ENCODE data around the gene SYTL2.

DNA sequence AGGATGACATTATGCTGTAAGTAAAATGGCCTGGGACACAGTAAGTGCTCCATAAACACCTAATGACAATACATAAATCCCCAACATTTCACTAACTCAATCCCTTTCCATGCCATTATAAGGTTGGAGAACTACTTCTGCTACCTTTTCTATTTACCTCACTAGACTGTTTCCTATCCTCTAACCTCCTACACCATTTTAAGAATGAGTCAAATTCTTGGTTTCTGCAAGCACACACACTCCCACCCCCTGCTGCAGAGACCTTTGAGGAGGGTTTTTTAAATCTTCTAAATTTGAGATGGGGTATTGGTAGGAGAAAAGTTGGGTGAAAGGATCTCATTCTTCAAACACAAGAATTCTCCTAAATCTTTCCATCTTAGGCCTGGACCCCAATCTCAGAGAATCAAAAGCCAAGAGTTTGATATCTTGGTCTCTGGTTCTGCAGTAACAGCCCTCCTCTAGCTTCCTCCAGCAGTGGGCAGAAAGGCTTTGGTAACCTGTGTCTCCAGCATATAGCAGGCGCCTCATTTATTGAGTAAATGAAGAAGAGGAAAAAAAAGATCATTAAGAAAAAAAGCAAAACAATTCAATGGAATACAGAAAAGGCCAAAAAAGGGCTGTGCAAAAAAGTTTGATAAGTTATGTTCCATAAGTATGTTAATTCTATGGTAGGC lies 42.3 kb downstream of the SYTL2 start:
- TF ChIP-seq, protein P1, sequence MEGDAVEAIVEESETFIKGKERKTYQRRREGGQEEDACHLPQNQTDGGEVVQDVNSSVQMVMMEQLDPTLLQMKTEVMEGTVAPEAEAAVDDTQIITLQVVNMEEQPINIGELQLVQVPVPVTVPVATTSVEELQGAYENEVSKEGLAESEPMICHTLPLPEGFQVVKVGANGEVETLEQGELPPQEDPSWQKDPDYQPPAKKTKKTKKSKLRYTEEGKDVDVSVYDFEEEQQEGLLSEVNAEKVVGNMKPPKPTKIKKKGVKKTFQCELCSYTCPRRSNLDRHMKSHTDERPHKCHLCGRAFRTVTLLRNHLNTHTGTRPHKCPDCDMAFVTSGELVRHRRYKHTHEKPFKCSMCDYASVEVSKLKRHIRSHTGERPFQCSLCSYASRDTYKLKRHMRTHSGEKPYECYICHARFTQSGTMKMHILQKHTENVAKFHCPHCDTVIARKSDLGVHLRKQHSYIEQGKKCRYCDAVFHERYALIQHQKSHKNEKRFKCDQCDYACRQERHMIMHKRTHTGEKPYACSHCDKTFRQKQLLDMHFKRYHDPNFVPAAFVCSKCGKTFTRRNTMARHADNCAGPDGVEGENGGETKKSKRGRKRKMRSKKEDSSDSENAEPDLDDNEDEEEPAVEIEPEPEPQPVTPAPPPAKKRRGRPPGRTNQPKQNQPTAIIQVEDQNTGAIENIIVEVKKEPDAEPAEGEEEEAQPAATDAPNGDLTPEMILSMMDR (conservative IDR thresholded peaks at IDR 0.05; ENCODE audit: low read depth, low read length) = no peak
- TF ChIP-seq EZH2 (IDR thresholded peaks at IDR 0.05; ENCODE audit: borderline replicate concordance, low read depth, low read length, poor library complexity, severe bottlenecking) = no peak
